Body of pancreas (tissue), 4 donors: ENCODE data around the gene UBTF.

Experiments
- CTCF ChIP-seq, 7 experiments: fragments of 450-650 bp in 4 of 7; fragments of 200-600 bp in 3 of 7; sonication (generic) in 3 of 7; IDR thresholded peaks; one replicate each; pipeline ENCODE4 v1.5.1; 2016 to 2019; ENCODE audit warnings: antibody characterized with exemption in 7 of 7
- POLR2A ChIP-seq, 3 donors: fragments of 450-650 bp; IDR thresholded peaks; one replicate each; pipeline ENCODE4 v1.6.1; 2016; ENCODE audit warnings: antibody characterized with exemption in 3 of 3, mild to moderate bottlenecking in 2 of 3

DNA sequence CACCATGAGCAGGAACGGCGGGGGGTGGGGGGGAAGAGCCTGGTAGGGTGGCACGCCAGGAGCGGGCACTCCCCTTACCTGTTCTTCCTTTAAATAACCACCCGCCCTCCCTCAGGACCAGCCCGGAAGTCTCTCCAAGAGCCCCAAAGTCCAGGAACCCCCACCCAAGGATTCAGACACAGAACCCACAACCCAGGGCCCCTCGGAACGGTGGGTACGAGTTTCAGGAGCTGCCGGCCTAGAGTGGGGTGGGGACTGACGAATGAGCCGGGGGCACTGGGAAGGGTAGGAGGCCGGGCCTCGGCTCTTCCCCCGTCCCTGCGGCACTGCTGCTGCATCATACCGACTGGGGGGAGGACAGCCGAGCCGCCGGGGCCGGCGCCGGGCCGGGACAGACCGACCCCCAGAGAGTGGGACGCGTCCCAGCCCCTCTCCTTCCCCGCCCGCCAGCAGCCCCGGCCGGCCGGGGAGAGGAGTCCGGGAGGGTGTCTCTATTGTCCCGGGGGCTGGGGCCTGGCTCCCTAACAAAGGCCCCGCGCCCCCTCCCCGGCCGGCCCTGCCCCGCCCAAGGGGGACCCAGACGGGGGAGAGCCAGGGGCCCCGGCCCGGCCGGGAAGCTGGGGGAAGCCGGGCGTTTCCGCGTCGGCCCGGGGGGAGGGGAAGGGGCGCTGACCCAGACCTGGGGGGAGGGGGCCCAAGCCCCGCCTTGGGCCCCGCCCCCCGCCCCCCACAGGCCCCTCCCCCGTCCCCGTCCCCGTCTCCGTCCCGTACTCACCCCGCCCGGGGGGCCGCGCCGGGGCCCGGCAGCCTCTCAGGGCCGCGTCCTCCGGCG is 20.5 kb downstream of the UBTF start:
- TF ChIP-seq POLR2A (IDR thresholded peaks at IDR 0.05) (peak in 2 of 3 donors; percentile 25 to 29), CTCF (IDR thresholded peaks at IDR 0.05) (no peak)
